Osteoblast (primary cell): ENCODE measurements around the gene PRKN. TPM values are rescaled to one million over a fixed set of nuclear protein-coding genes. Genes with fewer than 3 reads are reported as not detected.

Experiments
- DNase-seq: peaks from one replicate; pipeline ENCODE4 v3.0.0; 2011; ENCODE audit warnings: low spot score, mixed read lengths; ENCODE audit not compliant: insufficient read length; ENCODE audit errors: missing footprints
- H2AFZ ChIP-seq: 2 replicates; pipeline ENCODE4 v1.6.0; 2011; ENCODE audit warnings: mild to moderate bottlenecking, low read length
- H3K27ac ChIP-seq: 2 replicates; pipeline ENCODE4 v1.5.1; 2011; ENCODE audit warnings: mild to moderate bottlenecking, low read depth, low read length, moderate library complexity
- H3K27me3 ChIP-seq: 2 replicates; pipeline ENCODE4 v1.6.0; 2012; ENCODE audit warnings: mild to moderate bottlenecking, control low read depth, inconsistent platforms, low read length, moderate library complexity; ENCODE audit not compliant: insufficient read depth
- H3K36me3 ChIP-seq: 2 replicates; pipeline ENCODE4 v1.5.1; 2011; ENCODE audit warnings: mild to moderate bottlenecking, low read length, control low read depth, moderate library complexity; ENCODE audit not compliant: insufficient read depth
- H3K4me1 ChIP-seq: 2 replicates; pipeline ENCODE4 v1.5.1; 2011; ENCODE audit warnings: mild to moderate bottlenecking, low read length, control low read depth, moderate library complexity; ENCODE audit not compliant: insufficient read depth
- H3K4me2 ChIP-seq: 2 replicates; pipeline ENCODE4 v1.6.0; 2011; ENCODE audit warnings: mild to moderate bottlenecking, low read length; ENCODE audit not compliant: insufficient read depth
- H3K4me3 ChIP-seq: fragments of 200-600 bp; sonication (generic); 3 replicates; pipeline ENCODE4 v1.5.1; 2012; ENCODE audit warnings: mild to moderate bottlenecking, low read length, inconsistent platforms; ENCODE audit not compliant: insufficient read depth
- H3K79me2 ChIP-seq: 2 replicates; pipeline ENCODE4 v1.6.0; 2012; ENCODE audit warnings: mild to moderate bottlenecking, low read length, control low read depth, inconsistent platforms; ENCODE audit not compliant: insufficient read depth
- H3K9me3 ChIP-seq: 2 replicates; pipeline ENCODE4 v1.5.1; 2011; ENCODE audit warnings: low read depth, low read length, control low read depth
- H4K20me1 ChIP-seq: 2 replicates; pipeline ENCODE4 v1.6.0; 2012; ENCODE audit warnings: mild to moderate bottlenecking, low read length, control low read depth; ENCODE audit not compliant: insufficient read depth
- CTCF ChIP-seq: IDR thresholded peaks from 2 replicates; pipeline ENCODE4 v1.5.1; 2011; ENCODE audit warnings: mild to moderate bottlenecking, low read depth, low read length, moderate library complexity; ENCODE audit errors: extremely low read depth
- total RNA-seq: library from RNA; depleted of rRNA; stranded (reverse); fragments of >200 nt; gene quantifications from 2 replicates; pipeline ENCODE4 v1.2.3, GENCODE V29; 2012

Gene PRKN
- total RNA-seq, 1 donor, result 2.9 TPM

GRCh38 chr6:161943561-161943960, 784.0 kb downstream of the PRKN start:
- Histone ChIP-seq H3K79me2 (no peaks in the 10 kb centered on the region), H3K4me3 (no peak overlapping the region), H3K36me3 (no peaks in the 10 kb centered on the region), H3K4me1 (no peaks in the 10 kb centered on the region), H3K27ac (no peak overlapping the region), H3K4me2 (no peak overlapping the region), H3K9me3 (no peaks in the 10 kb centered on the region), H3K27me3 (no peaks in the 10 kb centered on the region), H4K20me1 (no peaks in the 10 kb centered on the region), H2AFZ (no peak overlapping the region)
- no peak for TF ChIP-seq CTCF
- DNase-seq, result no peak

- Histone ChIP-seq H3K27me3 (no peaks in the 10 kb centered on the region), H3K4me2 (no peak overlapping the region), H3K27ac (no peak overlapping the region), H3K4me1 (no peaks in the 10 kb centered on the region), H2AFZ (no peak overlapping the region), H3K36me3 (no peaks in the 10 kb centered on the region), H3K9me3 (no peaks in the 10 kb centered on the region), H3K4me3 (no peak overlapping the region), H3K79me2 (no peaks in the 10 kb centered on the region), H4K20me1 (no peaks in the 10 kb centered on the region)
- no peak for DNase-seq
- no peak for TF ChIP-seq CTCF
Observed at GRCh38 chr6:161941565-161941964, 786.0 kb downstream of the PRKN start.

GRCh38 chr6:161940519-161940918, 787.0 kb downstream of the PRKN start:
- no peaks in the 10 kb centered on the region for H3K4me1 ChIP-seq
- no peaks in the 10 kb centered on the region for H3K27me3 ChIP-seq
- H3K79me2 ChIP-seq, result no peaks in the 10 kb centered on the region
- TF ChIP-seq CTCF, result no peak
- no peaks in the 10 kb centered on the region for H3K9me3 ChIP-seq
- H3K27ac ChIP-seq, result no peak overlapping the region
- H4K20me1 ChIP-seq, result no peaks in the 10 kb centered on the region
- H2AFZ ChIP-seq, result no peak overlapping the region
- H3K4me3 ChIP-seq, result no peak overlapping the region
- no peak for DNase-seq
- no peak overlapping the region for H3K4me2 ChIP-seq
- no peaks in the 10 kb centered on the region for H3K36me3 ChIP-seq

- Histone ChIP-seq H4K20me1 (no peaks in the 10 kb centered on the region), H3K27me3 (no peaks in the 10 kb centered on the region), H3K79me2 (no peaks in the 10 kb centered on the region), H3K4me3 (no peak overlapping the region), H3K27ac (no peak overlapping the region), H3K36me3 (no peaks in the 10 kb centered on the region), H3K4me1 (no peaks in the 10 kb centered on the region), H3K4me2 (no peak overlapping the region), H2AFZ (no peak overlapping the region), H3K9me3 (no peaks in the 10 kb centered on the region)
- no peak for DNase-seq
- TF ChIP-seq CTCF, result no peak
Observed at GRCh38 chr6:161926324-161926723, 801.2 kb downstream of the PRKN start.
